ENCODE measurements around the gene MUL1.

GRCh38 chr1:20454004-20454403 is 53.9 kb downstream of the MUL1 start:
- TF ChIP-seq, protein P1, sequence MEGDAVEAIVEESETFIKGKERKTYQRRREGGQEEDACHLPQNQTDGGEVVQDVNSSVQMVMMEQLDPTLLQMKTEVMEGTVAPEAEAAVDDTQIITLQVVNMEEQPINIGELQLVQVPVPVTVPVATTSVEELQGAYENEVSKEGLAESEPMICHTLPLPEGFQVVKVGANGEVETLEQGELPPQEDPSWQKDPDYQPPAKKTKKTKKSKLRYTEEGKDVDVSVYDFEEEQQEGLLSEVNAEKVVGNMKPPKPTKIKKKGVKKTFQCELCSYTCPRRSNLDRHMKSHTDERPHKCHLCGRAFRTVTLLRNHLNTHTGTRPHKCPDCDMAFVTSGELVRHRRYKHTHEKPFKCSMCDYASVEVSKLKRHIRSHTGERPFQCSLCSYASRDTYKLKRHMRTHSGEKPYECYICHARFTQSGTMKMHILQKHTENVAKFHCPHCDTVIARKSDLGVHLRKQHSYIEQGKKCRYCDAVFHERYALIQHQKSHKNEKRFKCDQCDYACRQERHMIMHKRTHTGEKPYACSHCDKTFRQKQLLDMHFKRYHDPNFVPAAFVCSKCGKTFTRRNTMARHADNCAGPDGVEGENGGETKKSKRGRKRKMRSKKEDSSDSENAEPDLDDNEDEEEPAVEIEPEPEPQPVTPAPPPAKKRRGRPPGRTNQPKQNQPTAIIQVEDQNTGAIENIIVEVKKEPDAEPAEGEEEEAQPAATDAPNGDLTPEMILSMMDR (IDR thresholded peaks at IDR 0.05; ENCODE audit: insufficient read depth, low read length, poor library complexity, severe bottlenecking): no peak
- no peak for TF ChIP-seq EZH2phosphoT487 (conservative IDR thresholded peaks at IDR 0.05; ENCODE audit: low read length)
